HepG2 (cell line): ENCODE results near the gene PTBP2. TPM values are rescaled to one million over a fixed set of nuclear protein-coding genes. Genes with fewer than 3 reads are reported as not detected.

Source experiments
- JUND ChIP-seq: sonication (generic); formaldehyde crosslinking; IDR thresholded peaks from 2 replicates; pipeline ENCODE4 v1.8.0; 2022; ENCODE audit warnings: mild to moderate bottlenecking, missing genetic modification reagents
- KMT2B ChIP-seq: IDR thresholded peaks from 2 replicates; pipeline ENCODE4 v1.6.1; 2016; ENCODE audit warnings: missing genetic modification reagents, missing compliant biosample characterization
- LCORL ChIP-seq, 2 experiments: fragments of 450-650 bp in 1 of 2; sonication (generic) in 1 of 2; formaldehyde crosslinking in 1 of 2; IDR thresholded peaks; 2 replicates each; pipeline versions ENCODE4 v1.5.0 to v1.6.1; 2017 to 2020; ENCODE audit warnings: antibody characterized with exemption in 1 of 2, missing genetic modification reagents in 1 of 2
- NR2F6 ChIP-seq, 2 experiments: IDR thresholded peaks; 2 replicates each; pipeline ENCODE4 v1.6.1; 2016; ENCODE audit warnings: antibody characterized with exemption in 1 of 2, mild to moderate bottlenecking in 1 of 2
- PAXIP1 ChIP-seq: sonication (generic); formaldehyde crosslinking; conservative IDR thresholded peaks from 2 replicates; pipeline ENCODE4 v1.4.0; 2020; ENCODE audit warnings: mild to moderate bottlenecking, missing genetic modification reagents, moderate library complexity
- SIN3B ChIP-seq: fragments of 150-350 bp; IDR thresholded peaks from 2 replicates; pipeline ENCODE4 v1.6.1; 2014; ENCODE audit warnings: low read length
- TBX2 ChIP-seq: sonication (generic); formaldehyde crosslinking; IDR thresholded peaks from 2 replicates; pipeline ENCODE4 v1.5.0; 2020; ENCODE audit warnings: missing genetic modification reagents, mild to moderate bottlenecking, borderline replicate concordance
- ZBTB3 ChIP-seq: sonication (generic); formaldehyde crosslinking; IDR thresholded peaks from 2 replicates; pipeline ENCODE4 v1.4.0; 2020; ENCODE audit warnings: low read depth, mild to moderate bottlenecking, moderate library complexity, missing genetic modification reagents, borderline replicate concordance
- ZNF292 ChIP-seq: sonication (generic); formaldehyde crosslinking; IDR thresholded peaks from 2 replicates; pipeline ENCODE4 v1.8.1; 2022; ENCODE audit warnings: mild to moderate bottlenecking, low read depth, missing genetic modification reagents, borderline replicate concordance
- ZSCAN29 ChIP-seq: sonication (generic); formaldehyde crosslinking; conservative IDR thresholded peaks from 2 replicates; pipeline ENCODE4 v1.4.0; 2020; ENCODE audit warnings: mild to moderate bottlenecking, missing genetic modification reagents
- polyA plus RNA-seq, 8 experiments: library from polyadenylated mRNA; depleted of rRNA in 3 of 8; stranded (reverse) in 7 of 8; unstranded in 1 of 8; fragments of >200 nt; fragmentation: Illumina TruSeq in 4 of 8; extraction: Trizol in 4 of 8; gene quantifications; 2 replicates each; pipeline versions ENCODE4 v1.2.1 to v1.2.3, GENCODE V29; 2011 to 2016; ENCODE audit warnings: low read depth in 4 of 8, missing spikeins in 1 of 8, mixed read lengths in 1 of 8; ENCODE audit not compliant: insufficient read depth in 1 of 8
- total RNA-seq, 5 experiments: library from RNA; depleted of rRNA; stranded (reverse); fragments of >200 nt; fragmentation: Illumina TruSeq; extraction: Trizol; gene quantifications; 2 replicates each; pipeline ENCODE4 v1.2.3, GENCODE V29; 2016; ENCODE audit warnings: low read depth in 1 of 5
- TF ChIP-seq, protein P1 (sequence below): sonication (generic); formaldehyde crosslinking; IDR thresholded peaks from 2 replicates; pipeline ENCODE4 v1.5.1; 2020; ENCODE audit warnings: missing genetic modification reagents, mild to moderate bottlenecking, borderline replicate concordance
- TF ChIP-seq, protein P2 (sequence below), 2 experiments: sonication (generic) in 1 of 2; formaldehyde crosslinking in 1 of 2; IDR thresholded peaks; 2 replicates each; pipeline versions ENCODE4 v1.6.1 to v1.9.0; 2014 to 2022; ENCODE audit warnings: antibody characterized with exemption in 1 of 2, borderline replicate concordance in 1 of 2, inconsistent platforms in 1 of 2, low read depth in 1 of 2, missing genetic modification reagents in 1 of 2

Gene PTBP2
- total and polyA plus RNA-seq, 2 of the 13 experiments (the other 11 are each of a cell fraction or from before 2014, with no cell fraction given), result 10.5 to 14.1 TPM

GRCh38 chr1:96747565-96747964, 26.0 kb downstream of the PTBP2 start (continued):
- TF ChIP-seq, protein P1, sequence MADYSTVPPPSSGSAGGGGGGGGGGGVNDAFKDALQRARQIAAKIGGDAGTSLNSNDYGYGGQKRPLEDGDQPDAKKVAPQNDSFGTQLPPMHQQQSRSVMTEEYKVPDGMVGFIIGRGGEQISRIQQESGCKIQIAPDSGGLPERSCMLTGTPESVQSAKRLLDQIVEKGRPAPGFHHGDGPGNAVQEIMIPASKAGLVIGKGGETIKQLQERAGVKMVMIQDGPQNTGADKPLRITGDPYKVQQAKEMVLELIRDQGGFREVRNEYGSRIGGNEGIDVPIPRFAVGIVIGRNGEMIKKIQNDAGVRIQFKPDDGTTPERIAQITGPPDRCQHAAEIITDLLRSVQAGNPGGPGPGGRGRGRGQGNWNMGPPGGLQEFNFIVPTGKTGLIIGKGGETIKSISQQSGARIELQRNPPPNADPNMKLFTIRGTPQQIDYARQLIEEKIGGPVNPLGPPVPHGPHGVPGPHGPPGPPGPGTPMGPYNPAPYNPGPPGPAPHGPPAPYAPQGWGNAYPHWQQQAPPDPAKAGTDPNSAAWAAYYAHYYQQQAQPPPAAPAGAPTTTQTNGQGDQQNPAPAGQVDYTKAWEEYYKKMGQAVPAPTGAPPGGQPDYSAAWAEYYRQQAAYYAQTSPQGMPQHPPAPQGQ (CRISPR knock-in tag), result no peak
- TF ChIP-seq KMT2B (CRISPR knock-in tag) (no peak), NR2F6 (IDR thresholded peaks at IDR 0.05) (no peak), NR2F6 (CRISPR knock-in tag; IDR thresholded peaks at IDR 0.05) (no peak), PAXIP1 (CRISPR knock-in tag) (no peak), SIN3B (no peak), ZSCAN29 (CRISPR knock-in tag) (no peak), LCORL (IDR thresholded peaks at IDR 0.05) (no peak), LCORL (CRISPR knock-in tag; IDR thresholded peaks at IDR 0.05) (no peak), JUND (CRISPR knock-in tag) (no peak), ZBTB3 (CRISPR knock-in tag) (no peak), ZNF292 (CRISPR knock-in tag) (no peak), TBX2 (no peak)
- TF ChIP-seq, protein P2, sequence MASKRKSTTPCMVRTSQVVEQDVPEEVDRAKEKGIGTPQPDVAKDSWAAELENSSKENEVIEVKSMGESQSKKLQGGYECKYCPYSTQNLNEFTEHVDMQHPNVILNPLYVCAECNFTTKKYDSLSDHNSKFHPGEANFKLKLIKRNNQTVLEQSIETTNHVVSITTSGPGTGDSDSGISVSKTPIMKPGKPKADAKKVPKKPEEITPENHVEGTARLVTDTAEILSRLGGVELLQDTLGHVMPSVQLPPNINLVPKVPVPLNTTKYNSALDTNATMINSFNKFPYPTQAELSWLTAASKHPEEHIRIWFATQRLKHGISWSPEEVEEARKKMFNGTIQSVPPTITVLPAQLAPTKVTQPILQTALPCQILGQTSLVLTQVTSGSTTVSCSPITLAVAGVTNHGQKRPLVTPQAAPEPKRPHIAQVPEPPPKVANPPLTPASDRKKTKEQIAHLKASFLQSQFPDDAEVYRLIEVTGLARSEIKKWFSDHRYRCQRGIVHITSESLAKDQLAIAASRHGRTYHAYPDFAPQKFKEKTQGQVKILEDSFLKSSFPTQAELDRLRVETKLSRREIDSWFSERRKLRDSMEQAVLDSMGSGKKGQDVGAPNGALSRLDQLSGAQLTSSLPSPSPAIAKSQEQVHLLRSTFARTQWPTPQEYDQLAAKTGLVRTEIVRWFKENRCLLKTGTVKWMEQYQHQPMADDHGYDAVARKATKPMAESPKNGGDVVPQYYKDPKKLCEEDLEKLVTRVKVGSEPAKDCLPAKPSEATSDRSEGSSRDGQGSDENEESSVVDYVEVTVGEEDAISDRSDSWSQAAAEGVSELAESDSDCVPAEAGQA (IDR thresholded peaks at IDR 0.05; ENCODE audit: low read depth), result no peak
- TF ChIP-seq, protein P2 (CRISPR knock-in tag; IDR thresholded peaks at IDR 0.05; ENCODE audit: borderline replicate concordance), result no peak
